ENCODE data around the gene C14orf180. TPM values are rescaled to one million over a fixed set of nuclear protein-coding genes. Genes with fewer than 3 reads are reported as not detected.

C14orf180 gene
- total RNA-seq, 2 experiments from 2014 or later, result not detected

DNA sequence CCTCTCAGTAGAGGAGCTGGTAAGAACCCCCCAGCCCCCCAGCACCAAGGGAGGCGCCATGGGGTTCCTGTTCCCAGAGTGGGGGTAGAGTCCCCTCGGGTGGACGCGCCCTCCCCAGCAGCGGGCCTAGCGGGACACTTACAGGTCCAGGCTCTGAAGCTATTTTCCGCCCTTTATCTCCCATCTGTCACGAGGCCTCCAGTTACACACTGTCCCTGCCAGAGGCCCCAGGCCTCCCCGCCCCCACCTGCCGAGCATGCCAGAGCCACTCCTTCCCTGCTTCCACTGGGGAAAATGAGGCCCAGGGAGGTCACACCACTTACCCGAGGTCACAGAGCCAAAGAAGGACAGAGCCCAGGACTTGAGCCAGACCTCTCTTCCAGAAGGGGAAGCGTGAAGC, 3.1 kb downstream of the C14orf180 start:
- H3K27me3 Mint-ChIP-seq, result no peaks in the 10 kb centered on the region
- DNase-seq, result no peak
- ChIA-PET CTCF (no interaction called here), POLR2A (no interaction called here)
- H3K36me3 Mint-ChIP-seq (ENCODE audit: low read depth), result no peaks in the 10 kb centered on the region
- no peaks in the 10 kb centered on the region for H3K4me1 Mint-ChIP-seq
- H3K9me3 Mint-ChIP-seq, result no peaks in the 10 kb centered on the region
- no peak overlapping the region for H3K4me3 Mint-ChIP-seq
- no peak overlapping the region for H3K27ac Mint-ChIP-seq

DNA sequence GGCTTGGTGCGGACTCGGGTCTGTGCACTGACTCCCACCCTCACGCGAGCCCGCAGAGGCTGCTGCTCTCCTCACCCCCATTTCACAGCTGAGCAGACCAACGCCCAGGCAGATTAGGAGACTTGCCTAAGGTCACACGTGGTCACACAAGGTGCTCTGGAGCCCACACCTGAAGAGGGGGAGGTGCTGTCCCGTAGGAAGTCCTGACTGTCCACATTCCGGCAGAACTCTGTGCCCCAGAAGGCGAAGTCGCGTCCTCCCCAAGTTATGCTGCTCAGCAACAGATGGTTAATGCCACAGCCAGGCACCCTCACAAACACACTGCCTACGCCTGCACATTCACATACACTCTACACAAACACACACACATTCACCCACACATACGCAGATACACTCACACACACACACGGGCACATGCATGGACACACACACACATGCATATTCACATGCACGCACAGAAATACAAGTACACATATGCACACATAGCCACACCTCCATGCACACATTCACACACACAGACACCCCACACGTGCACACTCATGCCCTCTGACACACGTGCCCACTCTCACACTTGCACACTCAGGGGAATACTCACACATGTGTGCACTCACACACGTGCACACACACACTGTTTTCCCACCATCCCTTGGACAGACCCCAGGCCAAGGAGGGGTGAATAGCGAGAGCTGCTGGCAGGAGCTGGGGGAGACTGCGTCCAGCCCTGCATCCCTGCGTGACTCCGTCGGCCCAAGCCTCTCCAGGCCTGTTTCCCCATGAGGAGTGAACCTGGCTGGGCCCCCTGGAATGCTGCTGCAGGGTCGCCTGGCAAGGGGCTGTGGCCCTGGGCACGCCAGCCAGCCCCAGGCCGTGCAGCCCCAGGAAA, 4.1 kb downstream of the C14orf180 start:
- H3K27me3 Mint-ChIP-seq, result no peaks in the 10 kb centered on the region
- no peaks in the 10 kb centered on the region for H3K4me1 Mint-ChIP-seq
- ChIA-PET POLR2A (no interaction called here), CTCF (no interaction called here)
- no peaks in the 10 kb centered on the region for H3K9me3 Mint-ChIP-seq
- no peak overlapping the region for H3K4me3 Mint-ChIP-seq
- DNase-seq, result no peak
- no peak overlapping the region for H3K27ac Mint-ChIP-seq
- H3K36me3 Mint-ChIP-seq (ENCODE audit: low read depth), result no peaks in the 10 kb centered on the region

DNA sequence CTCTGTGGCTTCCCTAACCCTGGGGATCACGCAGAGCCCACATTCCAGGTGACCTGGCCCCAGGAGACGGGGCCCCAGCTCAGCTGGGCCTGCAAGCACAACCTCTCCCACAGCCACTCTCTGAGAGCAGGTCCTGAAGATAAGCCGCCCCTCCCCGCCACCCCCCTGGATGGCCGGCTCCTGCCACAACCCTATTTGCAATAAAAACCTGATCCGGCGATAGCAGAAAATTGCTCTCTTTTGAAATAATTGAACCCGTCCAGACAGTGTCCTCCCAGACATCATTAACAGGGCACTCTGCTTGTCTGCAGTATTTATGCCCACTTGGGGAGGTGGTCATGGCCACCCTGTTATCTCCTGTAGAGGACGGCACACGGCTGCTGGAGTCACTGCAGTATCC, 5.0 kb downstream of the C14orf180 start:
- DNase-seq, result no peak
- POLR2A ChIA-PET, result no interaction called here
- H3K9me3 Mint-ChIP-seq, result no peaks in the 10 kb centered on the region
- H3K4me1 Mint-ChIP-seq, result no peaks in the 10 kb centered on the region
- H3K36me3 Mint-ChIP-seq (ENCODE audit: low read depth), result no peaks in the 10 kb centered on the region
- no peaks in the 10 kb centered on the region for H3K27me3 Mint-ChIP-seq
- H3K4me3 Mint-ChIP-seq, result no peak overlapping the region
- H3K27ac Mint-ChIP-seq, result no peak overlapping the region
- CTCF ChIA-PET, result no interaction called here

DNA sequence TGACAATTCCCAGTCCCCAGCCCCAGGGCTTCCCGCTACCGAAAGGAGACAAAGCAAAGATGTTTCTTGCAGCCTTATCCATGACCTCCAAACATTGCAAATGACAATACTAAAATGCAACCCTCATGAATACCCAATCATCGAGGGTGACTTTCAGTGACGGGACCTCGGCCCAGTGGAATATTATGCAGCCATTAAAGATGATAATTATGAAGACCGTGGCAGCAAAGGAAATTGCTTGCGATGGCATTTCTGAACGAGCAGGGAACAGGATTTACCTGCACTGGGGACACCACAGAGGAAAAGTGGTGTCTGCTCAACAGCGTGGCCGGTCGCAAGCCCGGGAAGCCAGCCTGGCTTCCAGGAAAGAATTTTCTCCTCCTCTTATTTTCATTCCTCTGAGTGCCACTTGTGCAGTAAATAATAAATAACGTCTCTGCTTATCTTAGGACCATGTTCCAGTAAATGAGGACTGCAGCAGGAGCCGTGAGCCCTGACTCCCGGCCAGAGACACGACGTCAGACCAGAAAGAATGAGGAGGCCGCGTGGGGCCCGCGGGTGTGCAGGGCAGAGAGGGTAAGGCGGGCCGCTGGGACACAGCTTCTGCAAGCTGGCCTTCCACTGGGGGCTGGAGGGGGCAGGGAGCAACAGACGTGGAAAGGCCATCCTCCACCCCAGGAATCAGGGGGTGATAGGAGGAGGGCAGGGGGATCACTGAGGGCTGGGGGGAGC, 6.6 kb downstream of the C14orf180 start:
- Mint-ChIP-seq H3K9me3 (no peaks in the 10 kb centered on the region), H3K27me3 (no peaks in the 10 kb centered on the region), H3K4me3 (no peak overlapping the region), H3K27ac (no peak overlapping the region), H3K4me1 (no peaks in the 10 kb centered on the region), H3K36me3 (ENCODE audit: low read depth) (no peaks in the 10 kb centered on the region)
- no peak for DNase-seq
- ChIA-PET POLR2A (no interaction called here), CTCF (no interaction called here)

DNA sequence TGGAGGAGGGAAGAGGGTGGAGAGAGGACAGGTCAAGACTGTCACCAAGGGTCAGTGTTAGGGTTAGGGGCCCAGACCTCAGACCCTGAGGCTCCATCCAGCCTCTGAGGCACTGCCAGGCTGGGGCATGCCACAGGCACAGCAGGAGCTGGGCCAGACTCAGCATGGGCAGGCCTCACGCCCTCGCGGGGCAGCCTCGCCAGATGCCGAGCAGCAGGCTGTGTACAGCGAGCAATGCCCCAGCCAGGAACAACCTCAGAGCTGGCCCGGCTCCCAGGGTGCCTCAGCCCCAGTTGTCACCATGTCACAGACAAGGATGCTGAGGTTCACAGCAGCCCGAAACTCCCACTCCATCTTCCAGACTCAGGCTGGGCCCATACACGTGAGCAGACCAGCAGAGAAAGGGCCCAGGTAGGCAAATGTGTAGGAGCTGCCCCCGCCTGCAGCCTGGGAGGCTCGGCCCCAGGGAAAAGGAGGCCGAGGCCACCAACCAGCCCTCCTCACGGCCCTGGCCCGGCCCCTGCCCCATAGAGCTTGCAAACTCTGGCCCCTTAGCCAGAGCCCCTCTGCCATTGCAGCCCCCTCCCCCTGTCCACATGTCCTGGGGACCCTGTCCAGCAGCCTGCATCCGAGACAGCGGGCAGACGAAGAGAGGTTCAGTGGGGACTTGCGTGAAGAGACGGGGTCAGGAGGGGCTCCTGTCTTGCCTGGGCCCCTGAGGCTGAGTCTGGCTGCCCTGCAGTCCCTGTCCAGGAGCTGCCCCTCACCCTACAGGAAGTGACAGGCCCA, 7.5 kb downstream of the C14orf180 start:
- ChIA-PET CTCF (no interaction called here), POLR2A (no interaction called here)
- Mint-ChIP-seq H3K27me3 (no peaks in the 10 kb centered on the region), H3K27ac (no peak overlapping the region), H3K9me3 (no peaks in the 10 kb centered on the region), H3K4me3 (no peak overlapping the region), H3K36me3 (ENCODE audit: low read depth) (no peaks in the 10 kb centered on the region), H3K4me1 (no peaks in the 10 kb centered on the region)
- no peak for DNase-seq

DNA sequence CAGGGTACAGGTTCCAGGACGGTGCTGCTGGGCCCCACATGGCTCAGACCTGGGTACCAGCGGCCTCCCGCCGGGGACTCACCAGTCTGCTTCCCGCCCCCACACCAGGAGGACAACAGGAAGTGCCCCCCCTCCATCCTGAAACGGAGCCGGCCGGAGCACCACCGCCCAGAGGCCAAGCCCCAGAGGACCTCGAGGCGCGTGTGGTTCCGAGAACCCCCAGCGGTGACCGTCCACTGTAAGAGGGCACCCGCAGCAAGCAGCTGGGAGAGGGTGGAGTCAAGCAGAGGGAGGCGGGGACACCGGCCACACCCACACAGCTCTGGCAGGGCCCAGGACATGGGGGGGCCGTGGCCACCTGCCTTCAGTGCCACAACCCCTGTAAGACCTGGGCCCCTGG, 8.1 kb downstream of the C14orf180 start:
- POLR2A ChIA-PET, result no interaction called here
- no peaks in the 10 kb centered on the region for H3K27me3 Mint-ChIP-seq
- CTCF ChIA-PET, result no interaction called here

DNA sequence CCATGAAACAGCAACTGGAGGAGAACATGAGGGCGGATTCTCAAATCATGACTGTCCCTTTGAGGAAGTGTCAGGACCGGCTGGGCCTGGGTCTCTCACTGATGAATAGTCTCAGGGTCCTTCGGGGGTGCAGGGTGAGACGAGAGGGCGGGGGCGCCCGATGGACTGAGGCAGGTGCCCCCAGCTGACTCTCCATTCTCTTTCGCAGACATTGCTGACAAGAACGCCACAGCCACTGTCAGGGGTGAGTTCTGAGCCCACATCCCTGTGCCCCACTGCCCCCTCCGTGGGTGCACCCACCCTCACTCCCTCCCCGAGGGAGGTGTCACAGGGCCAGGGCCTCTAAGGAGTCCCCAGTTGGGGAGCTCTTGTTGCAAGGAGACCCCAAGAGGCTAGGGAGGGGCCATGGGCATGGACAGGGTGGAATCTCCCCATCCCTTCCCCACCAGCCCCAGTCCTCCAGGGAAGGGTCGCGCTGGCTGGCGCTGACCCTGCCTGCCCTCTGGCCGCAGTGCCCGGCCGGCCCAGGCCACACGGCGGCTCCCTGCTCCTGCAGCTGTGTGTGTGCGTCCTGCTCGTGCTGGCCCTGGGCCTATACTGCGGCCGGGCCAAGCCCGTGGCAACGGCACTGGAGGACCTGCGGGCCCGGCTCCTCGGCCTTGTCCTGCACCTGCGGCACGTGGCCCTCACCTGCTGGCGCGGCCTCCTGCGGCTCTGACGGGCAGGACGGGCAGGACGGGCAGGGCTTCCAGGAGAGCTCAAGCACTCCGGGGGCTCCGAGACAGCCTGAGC, 8.7 kb downstream of the C14orf180 start:
- ChIA-PET POLR2A (no interaction called here), CTCF (no interaction called here)
- Mint-ChIP-seq H3K36me3 (ENCODE audit: low read depth) (no peaks in the 10 kb centered on the region), H3K4me3 (no peak overlapping the region), H3K27ac (no peak overlapping the region), H3K27me3 (no peaks in the 10 kb centered on the region), H3K4me1 (no peaks in the 10 kb centered on the region), H3K9me3 (no peaks in the 10 kb centered on the region)
- DNase-seq, result no peak

More for the DNA sequence above, 8.1 kb downstream of the C14orf180 start:
- H3K36me3 Mint-ChIP-seq (ENCODE audit: low read depth), result no peaks in the 10 kb centered on the region
- no peak overlapping the region for H3K27ac Mint-ChIP-seq
- H3K4me3 Mint-ChIP-seq, result no peak overlapping the region
- DNase-seq, result no peak
- H3K4me1 Mint-ChIP-seq, result no peaks in the 10 kb centered on the region
- H3K9me3 Mint-ChIP-seq, result no peaks in the 10 kb centered on the region

DNA sequence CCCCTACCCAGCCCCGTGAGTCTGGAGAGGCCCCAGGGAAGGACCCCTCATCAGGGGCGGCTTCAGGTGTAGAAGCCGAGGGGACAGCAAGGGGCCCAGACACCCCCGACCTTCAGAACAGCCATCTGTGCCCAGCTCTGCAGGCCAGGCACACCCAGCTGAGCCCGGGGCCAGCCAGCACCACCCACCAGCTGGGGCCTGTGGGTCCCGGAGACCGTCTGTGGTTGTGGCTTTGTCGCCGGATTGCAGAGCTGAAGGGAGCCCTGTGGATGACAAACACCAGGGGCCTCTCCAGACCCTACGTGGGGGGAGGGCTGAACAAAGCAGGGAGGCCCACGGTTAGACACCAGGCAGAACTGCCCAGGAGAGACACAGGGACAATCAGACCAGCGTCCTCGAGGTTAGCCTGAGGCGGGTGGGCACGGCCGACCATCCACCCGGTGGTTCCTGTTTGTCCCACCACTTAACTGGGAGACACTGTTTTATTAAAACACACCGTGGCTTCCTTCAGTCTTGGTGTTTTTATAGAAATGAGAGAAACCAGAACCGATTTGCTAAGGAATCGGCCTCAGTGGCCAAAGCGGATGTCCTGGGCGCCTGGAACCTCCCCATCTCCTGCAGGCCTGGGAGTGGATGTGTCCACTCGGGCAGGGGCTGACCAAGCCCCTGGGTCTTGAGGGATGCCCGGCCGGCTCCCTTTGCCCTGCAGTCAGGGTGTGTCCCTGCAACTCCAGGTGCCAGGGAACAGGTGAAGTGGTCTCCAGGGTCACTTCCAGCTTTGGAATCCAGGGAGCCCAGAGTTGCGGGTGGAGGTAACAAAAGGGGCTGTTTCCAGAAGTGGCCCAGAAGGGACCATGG, 10.0 kb downstream of the C14orf180 start:
- no peaks in the 10 kb centered on the region for H3K9me3 Mint-ChIP-seq
- POLR2A ChIA-PET, result no interaction called here
- H3K4me1 Mint-ChIP-seq, result no peaks in the 10 kb centered on the region
- H3K27ac Mint-ChIP-seq, result no peak overlapping the region
- CTCF ChIA-PET, result interaction anchor here (0.8 kb wide), 1 partner anchor 51 kb away, joined by 4 read pairs; no protein-coding TSS in a partner anchor
- no peak for DNase-seq
- H3K4me3 Mint-ChIP-seq, result no peak overlapping the region
- no peaks in the 10 kb centered on the region for H3K36me3 Mint-ChIP-seq (ENCODE audit: low read depth)
- no peaks in the 10 kb centered on the region for H3K27me3 Mint-ChIP-seq

DNA sequence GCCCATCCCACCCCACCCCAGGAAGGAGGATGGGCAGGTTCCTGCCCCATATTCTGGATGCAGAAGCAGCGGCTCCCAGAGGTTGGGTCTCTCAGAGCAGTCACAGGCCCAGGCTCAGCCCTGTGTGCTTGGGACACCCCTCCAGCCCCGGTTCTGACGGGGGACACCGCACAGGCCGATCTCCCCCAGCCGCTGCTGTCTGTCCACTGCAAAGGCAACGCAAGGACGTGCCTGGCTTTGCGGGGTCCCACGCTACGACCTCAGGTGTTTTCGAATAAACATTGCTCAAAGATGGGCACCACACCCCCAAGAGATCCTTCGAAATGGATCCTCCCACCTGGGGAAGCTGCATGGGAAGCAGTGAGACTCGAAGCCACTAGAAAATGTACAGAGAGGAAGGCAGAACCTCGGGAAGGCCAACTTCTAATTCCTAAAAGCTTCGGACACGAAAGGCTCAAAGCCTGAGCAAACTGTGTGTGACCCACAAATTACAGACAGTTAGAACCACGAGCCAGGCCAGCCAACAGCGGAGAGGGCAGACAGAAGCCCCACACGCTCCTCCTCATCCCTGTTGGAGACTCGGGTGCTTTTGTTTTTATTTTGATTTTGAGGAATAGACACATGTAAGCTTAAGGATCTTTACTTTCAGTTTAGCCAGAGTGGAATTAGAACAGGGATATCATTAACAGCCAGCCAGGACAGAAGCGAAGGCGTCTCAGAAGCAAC, 10.8 kb downstream of the C14orf180 start:
- no peaks in the 10 kb centered on the region for H3K36me3 Mint-ChIP-seq (ENCODE audit: low read depth)
- ChIA-PET POLR2A (no interaction called here), CTCF (interaction anchor here (0.8 kb wide), 1 partner anchor 50 kb away, joined by 4 read pairs; no protein-coding TSS in a partner anchor)

DNA sequence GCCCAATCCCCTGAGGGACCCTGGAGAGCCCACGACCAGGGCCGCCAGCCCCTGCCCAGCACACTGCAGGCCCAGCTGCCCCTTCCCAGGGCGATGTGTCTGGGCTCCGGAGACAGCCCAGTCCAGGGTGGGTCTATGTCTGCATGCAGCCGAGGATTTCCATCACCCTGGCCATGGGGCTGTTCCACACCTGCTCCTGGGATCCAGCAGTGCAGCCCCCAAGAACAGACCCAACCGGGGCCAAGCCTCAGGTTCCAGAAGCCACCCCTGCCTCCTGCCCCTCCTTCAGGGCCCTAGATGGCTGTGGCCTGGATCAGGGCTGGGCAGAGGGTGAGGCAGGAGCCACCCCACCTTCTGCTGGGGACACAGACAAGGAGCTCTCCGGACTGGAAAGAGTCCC, 11.5 kb downstream of the C14orf180 start:
- ChIA-PET CTCF (no interaction called here), POLR2A (no interaction called here)
- Mint-ChIP-seq H3K36me3 (ENCODE audit: low read depth) (no peaks in the 10 kb centered on the region), H3K4me1 (no peaks in the 10 kb centered on the region), H3K9me3 (no peaks in the 10 kb centered on the region), H3K4me3 (no peak overlapping the region), H3K27ac (no peak overlapping the region), H3K27me3 (no peaks in the 10 kb centered on the region)
- DNase-seq, result no peak

More for the DNA sequence above, 10.8 kb downstream of the C14orf180 start:
- no peak overlapping the region for H3K27ac Mint-ChIP-seq
- no peaks in the 10 kb centered on the region for H3K27me3 Mint-ChIP-seq
- no peak overlapping the region for H3K4me3 Mint-ChIP-seq
- DNase-seq, result no peak
- no peaks in the 10 kb centered on the region for H3K9me3 Mint-ChIP-seq
- H3K4me1 Mint-ChIP-seq, result no peaks in the 10 kb centered on the region

DNA sequence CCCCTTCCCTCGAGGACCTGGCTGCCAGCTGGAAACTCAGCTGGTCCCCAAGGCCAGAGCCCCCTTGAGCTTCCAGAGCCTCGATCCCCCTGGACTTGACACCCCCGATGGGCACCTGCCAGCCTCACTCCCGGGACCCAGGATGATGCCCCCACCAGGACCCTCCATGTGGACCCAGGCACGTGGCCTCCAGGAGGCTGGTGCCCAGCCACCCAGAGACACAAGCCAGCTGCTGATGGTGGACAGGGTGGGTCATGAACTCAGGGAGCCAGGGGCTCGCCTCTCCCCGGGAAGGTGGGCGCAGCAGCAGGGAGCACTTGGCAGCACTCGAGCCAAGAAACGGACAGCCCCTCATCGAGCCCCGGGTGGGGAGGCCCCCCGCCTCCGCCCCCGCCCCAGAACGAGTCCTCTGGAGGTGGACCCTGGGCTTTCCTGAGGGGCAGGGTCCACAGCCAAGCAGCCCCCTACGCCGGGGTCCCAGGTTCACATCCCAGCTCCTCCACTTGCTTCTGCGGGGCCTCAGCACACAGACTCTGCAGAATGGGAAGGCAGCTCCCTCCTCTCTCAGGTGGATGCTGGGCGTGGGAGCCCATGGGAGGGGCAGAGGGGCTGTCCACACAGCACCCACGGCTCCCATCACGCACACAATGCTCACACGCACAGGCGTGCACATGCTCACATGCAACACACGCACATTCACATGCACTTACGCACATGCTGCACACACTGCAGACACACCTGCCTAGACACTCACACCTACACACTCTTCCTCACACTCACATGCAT, 12.1 kb downstream of the C14orf180 start:
- Mint-ChIP-seq H3K27ac (no peak overlapping the region), H3K4me3 (no peak overlapping the region), H3K36me3 (ENCODE audit: low read depth) (no peaks in the 10 kb centered on the region), H3K4me1 (no peaks in the 10 kb centered on the region), H3K27me3 (no peaks in the 10 kb centered on the region), H3K9me3 (no peaks in the 10 kb centered on the region)
- DNase-seq, result no peak
- CTCF ChIA-PET, result no interaction called here
- POLR2A ChIA-PET, result no interaction called here
